ENCODE measurements around the gene TRAPPC2.

DNA sequence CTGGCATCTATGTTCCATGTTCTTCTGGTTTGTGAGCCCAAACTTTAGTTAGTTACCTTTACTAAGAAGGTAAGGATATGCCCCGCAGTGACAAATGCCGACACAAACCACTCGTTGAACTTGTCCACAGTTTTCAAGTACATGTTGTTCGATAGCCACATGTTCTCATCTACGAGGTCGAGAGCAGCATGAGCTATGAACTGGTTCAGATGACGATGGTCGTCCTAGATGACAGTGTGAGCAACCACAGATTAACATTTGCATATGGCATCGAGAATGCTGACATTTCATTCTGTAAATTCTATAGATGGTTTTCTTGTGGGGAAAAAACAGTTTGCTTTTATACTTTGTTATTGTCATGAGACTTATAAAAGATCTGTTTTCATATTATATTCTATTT, 18.0 kb downstream of the TRAPPC2 start:
- TF ChIP-seq, protein P1, sequence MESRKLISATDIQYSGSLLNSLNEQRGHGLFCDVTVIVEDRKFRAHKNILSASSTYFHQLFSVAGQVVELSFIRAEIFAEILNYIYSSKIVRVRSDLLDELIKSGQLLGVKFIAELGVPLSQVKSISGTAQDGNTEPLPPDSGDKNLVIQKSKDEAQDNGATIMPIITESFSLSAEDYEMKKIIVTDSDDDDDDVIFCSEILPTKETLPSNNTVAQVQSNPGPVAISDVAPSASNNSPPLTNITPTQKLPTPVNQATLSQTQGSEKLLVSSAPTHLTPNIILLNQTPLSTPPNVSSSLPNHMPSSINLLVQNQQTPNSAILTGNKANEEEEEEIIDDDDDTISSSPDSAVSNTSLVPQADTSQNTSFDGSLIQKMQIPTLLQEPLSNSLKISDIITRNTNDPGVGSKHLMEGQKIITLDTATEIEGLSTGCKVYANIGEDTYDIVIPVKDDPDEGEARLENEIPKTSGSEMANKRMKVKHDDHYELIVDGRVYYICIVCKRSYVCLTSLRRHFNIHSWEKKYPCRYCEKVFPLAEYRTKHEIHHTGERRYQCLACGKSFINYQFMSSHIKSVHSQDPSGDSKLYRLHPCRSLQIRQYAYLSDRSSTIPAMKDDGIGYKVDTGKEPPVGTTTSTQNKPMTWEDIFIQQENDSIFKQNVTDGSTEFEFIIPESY (IDR thresholded peaks at IDR 0.05; ENCODE audit: borderline replicate concordance, low read depth): no peak
- TF ChIP-seq, protein P2, sequence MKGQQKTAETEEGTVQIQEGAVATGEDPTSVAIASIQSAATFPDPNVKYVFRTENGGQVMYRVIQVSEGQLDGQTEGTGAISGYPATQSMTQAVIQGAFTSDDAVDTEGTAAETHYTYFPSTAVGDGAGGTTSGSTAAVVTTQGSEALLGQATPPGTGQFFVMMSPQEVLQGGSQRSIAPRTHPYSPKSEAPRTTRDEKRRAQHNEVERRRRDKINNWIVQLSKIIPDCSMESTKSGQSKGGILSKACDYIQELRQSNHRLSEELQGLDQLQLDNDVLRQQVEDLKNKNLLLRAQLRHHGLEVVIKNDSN (IDR thresholded peaks at IDR 0.05; ENCODE audit: borderline replicate concordance, low read depth): no peak
- TF ChIP-seq, protein P3, sequence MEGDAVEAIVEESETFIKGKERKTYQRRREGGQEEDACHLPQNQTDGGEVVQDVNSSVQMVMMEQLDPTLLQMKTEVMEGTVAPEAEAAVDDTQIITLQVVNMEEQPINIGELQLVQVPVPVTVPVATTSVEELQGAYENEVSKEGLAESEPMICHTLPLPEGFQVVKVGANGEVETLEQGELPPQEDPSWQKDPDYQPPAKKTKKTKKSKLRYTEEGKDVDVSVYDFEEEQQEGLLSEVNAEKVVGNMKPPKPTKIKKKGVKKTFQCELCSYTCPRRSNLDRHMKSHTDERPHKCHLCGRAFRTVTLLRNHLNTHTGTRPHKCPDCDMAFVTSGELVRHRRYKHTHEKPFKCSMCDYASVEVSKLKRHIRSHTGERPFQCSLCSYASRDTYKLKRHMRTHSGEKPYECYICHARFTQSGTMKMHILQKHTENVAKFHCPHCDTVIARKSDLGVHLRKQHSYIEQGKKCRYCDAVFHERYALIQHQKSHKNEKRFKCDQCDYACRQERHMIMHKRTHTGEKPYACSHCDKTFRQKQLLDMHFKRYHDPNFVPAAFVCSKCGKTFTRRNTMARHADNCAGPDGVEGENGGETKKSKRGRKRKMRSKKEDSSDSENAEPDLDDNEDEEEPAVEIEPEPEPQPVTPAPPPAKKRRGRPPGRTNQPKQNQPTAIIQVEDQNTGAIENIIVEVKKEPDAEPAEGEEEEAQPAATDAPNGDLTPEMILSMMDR (IDR thresholded peaks at IDR 0.05): no peak
- TF ChIP-seq, protein P4, sequence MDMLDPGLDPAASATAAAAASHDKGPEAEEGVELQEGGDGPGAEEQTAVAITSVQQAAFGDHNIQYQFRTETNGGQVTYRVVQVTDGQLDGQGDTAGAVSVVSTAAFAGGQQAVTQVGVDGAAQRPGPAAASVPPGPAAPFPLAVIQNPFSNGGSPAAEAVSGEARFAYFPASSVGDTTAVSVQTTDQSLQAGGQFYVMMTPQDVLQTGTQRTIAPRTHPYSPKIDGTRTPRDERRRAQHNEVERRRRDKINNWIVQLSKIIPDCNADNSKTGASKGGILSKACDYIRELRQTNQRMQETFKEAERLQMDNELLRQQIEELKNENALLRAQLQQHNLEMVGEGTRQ (IDR thresholded peaks at IDR 0.05; ENCODE audit: borderline replicate concordance, low read depth, low read length): no peak
- TF ChIP-seq FOSL2 (IDR thresholded peaks at IDR 0.05; ENCODE audit: borderline replicate concordance, low read depth): no peak
- TF ChIP-seq POLR2AphosphoS5 (IDR thresholded peaks at IDR 0.05; ENCODE audit: low read depth, low read length): no peak
- TF ChIP-seq EP300 (IDR thresholded peaks at IDR 0.05; ENCODE audit: borderline replicate concordance in 1 of 2, low read depth in 1 of 2, low read length in 1 of 2): no peak
- TF ChIP-seq, protein P5, sequence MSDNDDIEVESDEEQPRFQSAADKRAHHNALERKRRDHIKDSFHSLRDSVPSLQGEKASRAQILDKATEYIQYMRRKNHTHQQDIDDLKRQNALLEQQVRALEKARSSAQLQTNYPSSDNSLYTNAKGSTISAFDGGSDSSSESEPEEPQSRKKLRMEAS (IDR thresholded peaks at IDR 0.05; ENCODE audit: low read depth): no peak
- no peak for TF ChIP-seq SIN3A (IDR thresholded peaks at IDR 0.05; ENCODE audit: borderline replicate concordance, low read depth, low read length)
